GM12878 (cell line): Measurements from ENCODE around the gene EP400. TPM values are rescaled to one million over a fixed set of nuclear protein-coding genes. Genes with fewer than 3 reads are reported as not detected.

Experiments used
- ATAC-seq: fragments of 200-7000 bp; cut with Tn5 transposase; 3 replicates; pipeline ENCODE4 v1.9.1; 2020; ENCODE audit warnings: mild to moderate bottlenecking, moderate library complexity
- BruUV-seq: library from RNA; stranded (reverse); fragments of 400-500 nt; replicated peaks from 2 replicates; lab custom pipeline; 2021; lab: Mats Ljungman, UMichigan
- CTCF ChIA-PET: fragments of 300-600 bp; sonication (Branson Sonifier 250); formaldehyde crosslinking; extraction: SDS; loops from one replicate; lab custom pipeline; 2021; ENCODE audit warnings: inconsistent platforms; lab: Yijun Ruan, JAX
- POLR2A ChIA-PET: fragments of 350-600 bp; formaldehyde crosslinking; extraction: SDS; loops from one replicate; lab custom pipeline; 2021; ENCODE audit warnings: inconsistent platforms; lab: Charles Lee
- RAD21 ChIA-PET: fragments of 300-600 bp; sonication (Branson Sonifier 250); formaldehyde crosslinking; loops from one replicate; lab custom pipeline; 2023; ENCODE audit warnings: antibody characterized with exemption; ENCODE audit not compliant: unreplicated experiment; lab: Charles Lee
- SMC1A ChIA-PET: fragments of 300-600 bp; sonication (Branson Sonifier 250); formaldehyde crosslinking; loops from one replicate; lab custom pipeline; 2023; ENCODE audit not compliant: unreplicated experiment, uncharacterized antibody; lab: Charles Lee
- DNase-seq: peaks from one replicate; pipeline ENCODE4 v3.0.0-alpha.2; 2011; ENCODE audit warnings: low read depth, low spot score
- FAIRE-seq: peaks from 3 replicates; lab custom pipeline; 2011; peaks lifted over from hg19 to GRCh38; lab: Jason Lieb, UNC
- H2AFZ ChIP-seq: 2 replicates; pipeline ENCODE4 v1.6.0; 2011; ENCODE audit warnings: low read depth, low read length, control low read depth; ENCODE audit not compliant: control insufficient read depth
- H3K27ac ChIP-seq: 2 replicates; pipeline ENCODE4 v1.5.1; 2011; ENCODE audit warnings: control low read depth; ENCODE audit not compliant: control insufficient read depth, insufficient read depth
- H3K27me3 ChIP-seq, 2 experiments: replicated peaks in 1 of 2; 2 replicates each; pipeline versions ENCODE4 v1.6.0 to v1.6.1; 2011; ENCODE audit warnings: low read length in 1 of 2; ENCODE audit not compliant: control insufficient read depth in 2 of 2, insufficient read depth in 2 of 2
- H3K36me3 ChIP-seq, 2 experiments: 2 replicates each; pipeline ENCODE4 v1.5.1; 2011; ENCODE audit warnings: low read length in 1 of 2; ENCODE audit not compliant: control insufficient read depth in 2 of 2, insufficient read depth in 2 of 2
- H3K4me1 ChIP-seq: 2 replicates; pipeline ENCODE4 v1.6.1; 2011; ENCODE audit warnings: mild to moderate bottlenecking, low read length, moderate library complexity, mixed read lengths; ENCODE audit not compliant: control insufficient read depth, insufficient read depth
- H3K4me2 ChIP-seq: 2 replicates; pipeline ENCODE4 v1.6.0; 2011; ENCODE audit warnings: control low read depth; ENCODE audit not compliant: control insufficient read depth, insufficient read depth
- H3K4me3 ChIP-seq: fragments of 200-600 bp; sonication (generic); 2 replicates; pipeline ENCODE4 v1.5.1; 2016
- H3K79me2 ChIP-seq: 2 replicates; pipeline ENCODE4 v1.6.0; 2011; ENCODE audit warnings: low read length; ENCODE audit not compliant: control insufficient read depth, insufficient read depth
- H3K9ac ChIP-seq: 2 replicates; pipeline ENCODE4 v1.8.0; 2011; ENCODE audit warnings: low read length, control low read depth, mixed read lengths; ENCODE audit not compliant: control insufficient read depth, insufficient read depth
- H3K9me3 ChIP-seq: replicated peaks from 3 replicates; pipeline ENCODE4 v1.5.1; 2011; ENCODE audit warnings: mild to moderate bottlenecking, low read length; ENCODE audit not compliant: control insufficient read depth, insufficient read depth
- H4K20me1 ChIP-seq: 2 replicates; pipeline ENCODE4 v1.6.0; 2011; ENCODE audit not compliant: control insufficient read depth, insufficient read depth
- BMI1 ChIP-seq: fragments of 450-650 bp; IDR thresholded peaks from 2 replicates; pipeline ENCODE4 v1.6.1; 2016; ENCODE audit warnings: mild to moderate bottlenecking, moderate library complexity, borderline replicate concordance
- CREM ChIP-seq: IDR thresholded peaks from 2 replicates; pipeline ENCODE4 v1.6.1; 2014; ENCODE audit warnings: antibody characterized with exemption, low read depth
- EED ChIP-seq: sonication (generic); IDR thresholded peaks from 2 replicates; pipeline ENCODE4 v1.6.1; 2016; ENCODE audit warnings: antibody characterized with exemption, low read depth
- HDAC2 ChIP-seq: fragments of 200-600 bp; sonication (generic); IDR thresholded peaks from 2 replicates; pipeline ENCODE4 v1.6.1; 2017
- IRF4 ChIP-seq: IDR thresholded peaks from 2 replicates; pipeline ENCODE4 v1.6.1; 2011; ENCODE audit warnings: low read depth, low read length
- MEF2A ChIP-seq: IDR thresholded peaks from 2 replicates; pipeline ENCODE4 v1.6.1; 2011; ENCODE audit warnings: low read depth, mild to moderate bottlenecking, low read length, moderate library complexity; ENCODE audit not compliant: insufficient read depth
- NFYB ChIP-seq: IDR thresholded peaks from 2 replicates; pipeline ENCODE4 v1.6.1; 2011; ENCODE audit warnings: low read depth, mild to moderate bottlenecking, low read length, improper control_type of control experiment, moderate library complexity; ENCODE audit not compliant: insufficient read depth
- RELA ChIP-seq: fragments of 450-650 bp; IDR thresholded peaks from 2 replicates; pipeline ENCODE4 v1.8.0; 2014; ENCODE audit warnings: borderline replicate concordance; ENCODE audit not compliant: partially characterized antibody
- RFX5 ChIP-seq: IDR thresholded peaks from 2 replicates; pipeline ENCODE4 v1.6.1; 2011; ENCODE audit warnings: low read depth, low read length, improper control_type of control experiment
- SPI1 ChIP-seq: IDR thresholded peaks from 2 replicates; pipeline ENCODE4 v1.6.1; 2011; ENCODE audit warnings: low read depth, mild to moderate bottlenecking, low read length, moderate library complexity, borderline replicate concordance; ENCODE audit not compliant: insufficient read depth
- TAF1 ChIP-seq: IDR thresholded peaks from 2 replicates; pipeline ENCODE4 v1.6.1; 2011; ENCODE audit warnings: mild to moderate bottlenecking, low read depth, low read length, borderline replicate concordance
- WGBS: methylation state at CpG from one replicate; pipeline ENCODE4 v1.1.6; 2016; ENCODE audit warnings: low lambda C conversion rate; ENCODE audit not compliant: insufficient replicate concordance, insufficient coverage; ENCODE audit errors: missing lambda C conversion rate; 5-methylcytosine and 5-hydroxymethylcytosine counted together
- in situ Hi-C: fragments of 300-500 bp; cut with MboI; formaldehyde crosslinking; loops from 9 replicates; pipeline ENCODE4 v1.14.3; 2018; ENCODE audit warnings: mixed read lengths
- intact Hi-C: fragments of 100-400 bp; cut with micrococcal nuclease; formaldehyde crosslinking; loops from one replicate; pipeline ENCODE4 v1.14.2; 2022; ENCODE audit not compliant: unreplicated experiment
- polyA plus RNA-seq, 11 experiments: library from polyadenylated mRNA; depleted of rRNA in 4 of 11; unstranded in 6 of 11; stranded (reverse) in 5 of 11; fragments of >200 nt; fragmentation: Nextera tagmentation in 4 of 11; fragmentation: Illumina TruSeq in 1 of 11; extraction: Ambion mirVana in 4 of 11; extraction: Trizol in 1 of 11; gene quantifications; 1 replicate in 1 of 11; 2 replicates in 10 of 11; pipeline versions ENCODE4 v1.2.1 to v1.2.3, GENCODE V29; 2011 to 2016; ENCODE audit warnings: inconsistent platforms in 2 of 11, missing spikeins in 2 of 11, low read depth in 1 of 11
- total RNA-seq, 4 experiments: library from RNA; depleted of rRNA in 3 of 4; stranded (reverse); fragments of >200 nt in 3 of 4; fragmentation: Illumina TruSeq in 1 of 4; extraction: Trizol in 1 of 4; gene quantifications; 2 replicates each; pipeline versions ENCODE4 v1.2.1 to v1.2.3, GENCODE V29; 2013 to 2021
- TF ChIP-seq, protein P1 (sequence below): fragments of 450-650 bp; conservative IDR thresholded peaks from 2 replicates; pipeline ENCODE4 v1.6.1; 2017; ENCODE audit warnings: mild to moderate bottlenecking, moderate library complexity
- TF ChIP-seq, protein P2 (sequence below): fragments of 450-650 bp; IDR thresholded peaks from 2 replicates; pipeline ENCODE4 v1.6.1; 2016; ENCODE audit warnings: mild to moderate bottlenecking
- TF ChIP-seq, protein P3 (sequence below): fragments of 150-350 bp; IDR thresholded peaks from 2 replicates; pipeline ENCODE4 v1.6.1; 2014; ENCODE audit warnings: mild to moderate bottlenecking, low read depth, low read length

The EP400 gene
- total and polyA plus RNA-seq, 10 of the 15 experiments (the other 5 are each of a cell fraction or from before 2014, with no cell fraction given), result 3.8 to 44.2 (median 8.4) TPM

DNA sequence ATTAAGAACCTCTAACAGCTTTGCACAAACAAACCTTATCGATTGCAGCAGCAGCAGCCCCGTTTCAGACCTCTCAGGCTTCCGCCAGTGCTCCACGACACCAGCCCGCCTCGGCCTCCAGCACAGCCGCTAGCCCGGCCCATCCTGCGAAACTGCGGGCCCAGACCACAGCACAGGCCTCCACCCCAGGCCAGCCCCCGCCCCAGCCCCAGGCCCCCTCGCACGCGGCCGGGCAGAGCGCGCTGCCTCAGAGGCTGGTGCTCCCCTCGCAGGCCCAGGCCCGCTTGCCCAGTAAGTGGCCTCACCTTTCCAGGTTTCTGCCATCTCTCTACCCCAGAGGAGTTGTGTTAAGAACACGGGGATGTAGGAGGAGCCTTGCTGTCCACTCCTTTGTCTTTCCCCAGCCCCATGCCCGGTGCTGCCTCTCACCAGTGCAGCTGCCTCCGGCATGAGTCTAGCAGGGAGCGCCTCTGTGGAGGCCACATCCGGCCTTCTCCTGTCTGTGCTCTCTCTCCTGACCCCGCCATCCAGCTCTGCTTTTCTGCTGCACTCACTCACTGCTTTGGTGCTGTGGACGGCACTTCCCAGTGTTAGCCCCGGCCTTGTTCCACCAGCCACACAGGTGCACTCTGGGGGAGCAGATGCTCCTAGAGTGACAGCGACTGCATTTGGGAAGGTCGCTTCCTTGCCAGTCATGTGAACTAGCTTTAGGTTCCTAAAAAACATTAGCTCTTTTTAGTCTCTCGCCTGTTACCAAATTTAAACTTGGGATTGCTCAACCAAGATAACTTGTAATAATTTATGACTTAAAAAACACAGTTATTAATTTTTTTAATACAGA lies 71.5 kb downstream of the EP400 start:
- in situ Hi-C loops, result no loop called here
- no peaks in the 10 kb centered on the region for H3K4me1 ChIP-seq
- BruUV-seq, result no TSS peak
- ATAC-seq (no peak), DNase-seq (no peak), FAIRE-seq (no peak)
- H3K9ac ChIP-seq, result no peak overlapping the region
- H3K36me3 ChIP-seq, result peaks cover 16 to 27% of the 10 kb centered on the region in 2 experiments
- H2AFZ ChIP-seq, result no peak overlapping the region
- H3K4me2 ChIP-seq, result no peak overlapping the region
- no peak overlapping the region for H3K27ac ChIP-seq
- SMC1A ChIA-PET, result no interaction called here
- CTCF ChIA-PET, result no interaction called here
- no peaks in the 10 kb centered on the region for H3K9me3 ChIP-seq
- no peak overlapping the region for H3K4me3 ChIP-seq
- TF ChIP-seq BMI1 (no peak), NFYB (no peak), IRF4 (no peak), RFX5 (no peak), MEF2A (no peak), EED (no peak), TAF1 (no peak), SPI1 (no peak), CREM (no peak), HDAC2 (no peak), RELA (no peak)
- TF ChIP-seq, protein P1, sequence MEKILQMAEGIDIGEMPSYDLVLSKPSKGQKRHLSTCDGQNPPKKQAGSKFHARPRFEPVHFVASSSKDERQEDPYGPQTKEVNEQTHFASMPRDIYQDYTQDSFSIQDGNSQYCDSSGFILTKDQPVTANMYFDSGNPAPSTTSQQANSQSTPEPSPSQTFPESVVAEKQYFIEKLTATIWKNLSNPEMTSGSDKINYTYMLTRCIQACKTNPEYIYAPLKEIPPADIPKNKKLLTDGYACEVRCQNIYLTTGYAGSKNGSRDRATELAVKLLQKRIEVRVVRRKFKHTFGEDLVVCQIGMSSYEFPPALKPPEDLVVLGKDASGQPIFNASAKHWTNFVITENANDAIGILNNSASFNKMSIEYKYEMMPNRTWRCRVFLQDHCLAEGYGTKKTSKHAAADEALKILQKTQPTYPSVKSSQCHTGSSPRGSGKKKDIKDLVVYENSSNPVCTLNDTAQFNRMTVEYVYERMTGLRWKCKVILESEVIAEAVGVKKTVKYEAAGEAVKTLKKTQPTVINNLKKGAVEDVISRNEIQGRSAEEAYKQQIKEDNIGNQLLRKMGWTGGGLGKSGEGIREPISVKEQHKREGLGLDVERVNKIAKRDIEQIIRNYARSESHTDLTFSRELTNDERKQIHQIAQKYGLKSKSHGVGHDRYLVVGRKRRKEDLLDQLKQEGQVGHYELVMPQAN, result no peak
- TF ChIP-seq, protein P2, sequence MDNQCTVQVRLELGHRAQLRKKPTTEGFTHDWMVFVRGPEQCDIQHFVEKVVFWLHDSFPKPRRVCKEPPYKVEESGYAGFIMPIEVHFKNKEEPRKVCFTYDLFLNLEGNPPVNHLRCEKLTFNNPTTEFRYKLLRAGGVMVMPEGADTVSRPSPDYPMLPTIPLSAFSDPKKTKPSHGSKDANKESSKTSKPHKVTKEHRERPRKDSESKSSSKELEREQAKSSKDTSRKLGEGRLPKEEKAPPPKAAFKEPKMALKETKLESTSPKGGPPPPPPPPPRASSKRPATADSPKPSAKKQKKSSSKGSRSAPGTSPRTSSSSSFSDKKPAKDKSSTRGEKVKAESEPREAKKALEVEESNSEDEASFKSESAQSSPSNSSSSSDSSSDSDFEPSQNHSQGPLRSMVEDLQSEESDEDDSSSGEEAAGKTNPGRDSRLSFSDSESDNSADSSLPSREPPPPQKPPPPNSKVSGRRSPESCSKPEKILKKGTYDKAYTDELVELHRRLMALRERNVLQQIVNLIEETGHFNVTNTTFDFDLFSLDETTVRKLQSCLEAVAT, result no peak
- TF ChIP-seq, protein P3, sequence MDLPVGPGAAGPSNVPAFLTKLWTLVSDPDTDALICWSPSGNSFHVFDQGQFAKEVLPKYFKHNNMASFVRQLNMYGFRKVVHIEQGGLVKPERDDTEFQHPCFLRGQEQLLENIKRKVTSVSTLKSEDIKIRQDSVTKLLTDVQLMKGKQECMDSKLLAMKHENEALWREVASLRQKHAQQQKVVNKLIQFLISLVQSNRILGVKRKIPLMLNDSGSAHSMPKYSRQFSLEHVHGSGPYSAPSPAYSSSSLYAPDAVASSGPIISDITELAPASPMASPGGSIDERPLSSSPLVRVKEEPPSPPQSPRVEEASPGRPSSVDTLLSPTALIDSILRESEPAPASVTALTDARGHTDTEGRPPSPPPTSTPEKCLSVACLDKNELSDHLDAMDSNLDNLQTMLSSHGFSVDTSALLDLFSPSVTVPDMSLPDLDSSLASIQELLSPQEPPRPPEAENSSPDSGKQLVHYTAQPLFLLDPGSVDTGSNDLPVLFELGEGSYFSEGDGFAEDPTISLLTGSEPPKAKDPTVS, result no peak
- RAD21 ChIA-PET, result no interaction called here
- H3K27me3 ChIP-seq, result no peaks in the 10 kb centered on the region
- intact Hi-C loops, result no loop called here
- 98% methylated on average over 30 of the region's 30 CpGs for WGBS
- no peaks in the 10 kb centered on the region for H4K20me1 ChIP-seq
- no peaks in the 10 kb centered on the region for H3K79me2 ChIP-seq
- POLR2A ChIA-PET, result no interaction called here
